ENCODE data around the gene GTPBP4. TPM values are rescaled to one million over a fixed set of nuclear protein-coding genes. Genes with fewer than 3 reads are reported as not detected.

The GTPBP4 gene
- total and polyA plus RNA-seq, 9 donors: 17.9 to 44.7 (median 30.5) TPM

DNA sequence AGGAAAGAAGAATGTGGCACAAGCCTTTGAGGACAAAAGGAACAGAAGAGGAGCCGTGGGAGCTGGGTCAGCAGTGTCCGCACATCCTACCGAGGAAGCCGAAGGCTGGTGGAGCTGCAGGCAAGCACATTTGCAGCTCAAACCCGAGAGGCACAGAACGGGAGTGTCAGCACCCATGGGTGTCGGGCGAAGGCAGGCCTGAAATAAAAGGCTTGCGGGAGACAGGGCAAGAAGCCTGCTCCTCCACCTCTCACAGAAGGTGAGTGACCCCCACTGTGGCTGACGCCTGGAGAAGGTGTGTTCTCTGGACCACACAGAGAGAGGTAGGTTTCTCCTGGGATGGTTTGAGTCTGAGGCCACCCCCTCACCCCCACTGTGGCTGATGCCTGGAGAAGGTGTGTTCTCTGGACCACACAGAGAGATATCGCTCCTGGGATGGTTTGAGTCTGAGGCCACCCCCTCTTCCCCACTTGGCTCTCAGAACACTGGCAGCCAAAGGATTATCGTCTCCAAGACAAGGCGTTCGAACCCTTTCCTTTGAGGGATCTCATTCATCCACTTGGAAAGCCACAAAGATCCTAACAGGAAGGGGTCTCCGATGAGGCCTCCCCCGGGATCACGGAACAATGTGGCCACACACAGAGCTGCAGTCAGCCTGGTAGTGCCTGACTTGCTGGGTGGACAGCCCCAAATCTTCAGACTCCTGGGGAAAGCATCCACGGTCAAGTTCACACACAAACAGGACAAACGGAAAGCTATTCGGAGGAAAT, 21.6 kb upstream of the GTPBP4 start:
- no peaks in the 10 kb centered on the region for H3K36me3 ChIP-seq
- intact Hi-C loops (cut with DNase I): no loop called here
- WGBS, 3 donors: 83 to 87% (median 86%) methylated on average over 20 of the region's 20 CpGs

GRCh38 chr10:968546-969199, 19.6 kb upstream of the GTPBP4 start:
- H3K4me3 ChIP-seq: no peak overlapping the region
- intact Hi-C loops (cut with DNase I): no loop called here
- no peaks in the 10 kb centered on the region for H3K36me3 ChIP-seq
- H3K9me3 ChIP-seq: no peaks in the 10 kb centered on the region
- H3K27ac ChIP-seq: no peak overlapping the region
- H3K4me1 ChIP-seq (ENCODE audit: insufficient read depth): peaks cover 6% of the 10 kb centered on the region
- TF ChIP-seq, protein P1, sequence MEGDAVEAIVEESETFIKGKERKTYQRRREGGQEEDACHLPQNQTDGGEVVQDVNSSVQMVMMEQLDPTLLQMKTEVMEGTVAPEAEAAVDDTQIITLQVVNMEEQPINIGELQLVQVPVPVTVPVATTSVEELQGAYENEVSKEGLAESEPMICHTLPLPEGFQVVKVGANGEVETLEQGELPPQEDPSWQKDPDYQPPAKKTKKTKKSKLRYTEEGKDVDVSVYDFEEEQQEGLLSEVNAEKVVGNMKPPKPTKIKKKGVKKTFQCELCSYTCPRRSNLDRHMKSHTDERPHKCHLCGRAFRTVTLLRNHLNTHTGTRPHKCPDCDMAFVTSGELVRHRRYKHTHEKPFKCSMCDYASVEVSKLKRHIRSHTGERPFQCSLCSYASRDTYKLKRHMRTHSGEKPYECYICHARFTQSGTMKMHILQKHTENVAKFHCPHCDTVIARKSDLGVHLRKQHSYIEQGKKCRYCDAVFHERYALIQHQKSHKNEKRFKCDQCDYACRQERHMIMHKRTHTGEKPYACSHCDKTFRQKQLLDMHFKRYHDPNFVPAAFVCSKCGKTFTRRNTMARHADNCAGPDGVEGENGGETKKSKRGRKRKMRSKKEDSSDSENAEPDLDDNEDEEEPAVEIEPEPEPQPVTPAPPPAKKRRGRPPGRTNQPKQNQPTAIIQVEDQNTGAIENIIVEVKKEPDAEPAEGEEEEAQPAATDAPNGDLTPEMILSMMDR (IDR thresholded peaks at IDR 0.05): no peak
- TF ChIP-seq POLR2A (IDR thresholded peaks at IDR 0.05): no peak
- no peak for TF ChIP-seq EP300 (IDR thresholded peaks at IDR 0.05)
- 81 to 86% (median 85%) methylated on average over 17 of the region's 17 CpGs for WGBS, 3 donors
- no peaks in the 10 kb centered on the region for H3K27me3 ChIP-seq
- DNase-seq: no peak

More for the DNA sequence above, 21.6 kb upstream of the GTPBP4 start:
- DNase-seq: no peak
- Histone ChIP-seq H3K9me3 (no peaks in the 10 kb centered on the region), H3K27ac (no peak overlapping the region), H3K4me1 (ENCODE audit: insufficient read depth) (peaks cover 6% of the 10 kb centered on the region), H3K4me3 (no peak overlapping the region), H3K27me3 (no peaks in the 10 kb centered on the region)
- TF ChIP-seq EP300 (IDR thresholded peaks at IDR 0.05) (no peak), POLR2A (IDR thresholded peaks at IDR 0.05) (no peak)
- TF ChIP-seq, protein P1 (IDR thresholded peaks at IDR 0.05): no peak

DNA sequence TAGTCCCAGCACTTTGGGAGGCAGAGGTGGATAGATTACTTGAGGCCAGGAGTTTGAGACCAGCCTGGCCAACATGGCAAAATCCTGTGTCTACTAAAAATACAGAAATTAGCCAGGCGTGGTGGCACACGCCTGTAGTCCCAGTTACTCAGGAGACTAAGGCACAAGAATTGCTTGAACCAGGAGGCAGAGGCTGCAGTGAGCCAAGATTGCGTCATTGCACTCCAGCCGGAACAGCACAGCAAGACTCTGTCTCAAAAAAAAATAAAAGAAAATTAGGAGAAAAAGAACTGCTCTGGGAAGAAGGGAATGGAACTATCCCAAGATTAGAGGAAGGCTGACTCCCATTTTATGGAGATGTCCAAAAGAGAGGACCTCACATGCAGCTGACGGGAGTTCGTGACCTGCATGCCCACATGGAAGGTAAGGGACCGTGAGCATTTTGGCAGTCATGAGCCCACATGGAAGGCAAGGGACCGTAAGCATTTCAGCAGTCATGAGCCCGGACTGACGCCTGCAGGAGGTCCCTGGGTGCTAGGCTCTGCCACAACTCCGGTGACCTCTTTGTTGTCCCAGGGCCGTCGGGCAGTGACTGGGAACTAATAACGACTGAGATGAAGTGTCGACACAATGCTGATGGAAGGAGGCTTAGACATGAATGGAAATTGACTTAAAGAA, 18.6 kb upstream of the GTPBP4 start:
- Histone ChIP-seq H3K9me3 (no peaks in the 10 kb centered on the region), H3K27me3 (no peaks in the 10 kb centered on the region), H3K4me1 (ENCODE audit: insufficient read depth) (peaks cover 6% of the 10 kb centered on the region), H3K36me3 (no peaks in the 10 kb centered on the region), H3K27ac (no peak overlapping the region), H3K4me3 (no peak overlapping the region)
- TF ChIP-seq POLR2A (IDR thresholded peaks at IDR 0.05): no peak
- TF ChIP-seq, protein P1 (IDR thresholded peaks at IDR 0.05): no peak
- TF ChIP-seq EP300 (IDR thresholded peaks at IDR 0.05): no peak
- 83 to 88% (median 84%) methylated on average over 15 of the region's 15 CpGs for WGBS, 3 donors
- no peak for DNase-seq
- intact Hi-C loops (cut with DNase I): no loop called here

DNA sequence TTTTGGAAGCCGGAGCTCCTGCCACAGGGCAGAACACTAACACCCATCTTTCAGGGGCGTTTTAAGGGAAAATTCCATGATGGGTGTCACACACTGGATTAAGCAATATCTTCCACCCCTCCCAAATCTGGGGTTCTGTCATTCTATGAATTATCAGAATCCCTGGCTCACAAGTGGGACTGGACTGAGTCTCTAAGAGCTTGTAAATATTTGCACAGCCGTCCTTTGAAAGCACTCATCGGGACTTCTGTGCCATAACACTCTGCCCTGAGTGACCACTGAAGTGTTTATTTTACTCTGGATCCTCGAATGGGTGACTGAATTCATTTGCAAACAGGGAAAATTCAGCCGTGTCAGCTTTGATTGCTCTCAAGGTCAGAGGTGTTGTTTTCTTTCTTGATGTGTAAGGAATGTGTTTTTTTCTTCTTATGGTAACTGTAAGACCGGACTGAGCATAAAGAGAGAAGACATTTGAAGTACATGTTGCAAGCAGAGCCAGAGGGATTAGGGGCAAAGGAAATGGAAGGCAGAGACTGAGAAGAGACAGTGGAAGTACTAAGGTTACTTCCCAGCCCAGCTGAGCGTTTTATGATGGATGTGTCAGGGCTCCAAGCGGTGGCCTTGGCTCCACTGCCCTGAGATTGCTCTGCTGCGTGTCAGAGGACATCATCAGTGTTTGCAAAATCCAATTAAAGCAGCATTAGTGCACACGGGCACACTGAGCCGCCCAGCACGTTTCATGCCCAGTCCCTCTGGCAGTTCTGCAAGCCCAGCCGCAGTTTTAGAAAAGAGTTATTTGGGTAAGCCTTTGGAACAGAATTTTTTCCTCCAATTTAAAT, 17.7 kb upstream of the GTPBP4 start:
- Histone ChIP-seq H3K36me3 (no peaks in the 10 kb centered on the region), H3K27ac (no peak overlapping the region), H3K4me3 (no peak overlapping the region), H3K27me3 (no peaks in the 10 kb centered on the region), H3K4me1 (ENCODE audit: insufficient read depth) (peaks cover 6% of the 10 kb centered on the region), H3K9me3 (no peaks in the 10 kb centered on the region)
- TF ChIP-seq POLR2A (IDR thresholded peaks at IDR 0.05) (no peak), EP300 (IDR thresholded peaks at IDR 0.05) (no peak)
- TF ChIP-seq, protein P1 (IDR thresholded peaks at IDR 0.05): no peak
- WGBS, 3 donors: 14 to 23% (median 17%) methylated on average over 14 of the region's 14 CpGs
- DNase-seq: no peak
- intact Hi-C loops (cut with DNase I): no loop called here
